AG09309 (cell line): Measurements from ENCODE around the gene TFIP11.

Experiments
- DNase-seq: peaks from one replicate; pipeline ENCODE4 v3.0.0-alpha.2; 2010; ENCODE audit warnings: low read depth
- H3K4me3 ChIP-seq: 2 replicates; pipeline ENCODE4 v1.5.1; 2011; ENCODE audit warnings: mild to moderate bottlenecking, low read depth, low read length, moderate library complexity; ENCODE audit not compliant: control insufficient read depth
- TF ChIP-seq, protein P1 (sequence below): IDR thresholded peaks from 2 replicates; pipeline ENCODE4 v1.5.1; 2011; ENCODE audit warnings: mild to moderate bottlenecking, low read depth, low read length, inconsistent platforms; ENCODE audit not compliant: insufficient read depth, control insufficient read depth; ENCODE audit errors: missing control alignments

TFIP11 gene

DNA sequence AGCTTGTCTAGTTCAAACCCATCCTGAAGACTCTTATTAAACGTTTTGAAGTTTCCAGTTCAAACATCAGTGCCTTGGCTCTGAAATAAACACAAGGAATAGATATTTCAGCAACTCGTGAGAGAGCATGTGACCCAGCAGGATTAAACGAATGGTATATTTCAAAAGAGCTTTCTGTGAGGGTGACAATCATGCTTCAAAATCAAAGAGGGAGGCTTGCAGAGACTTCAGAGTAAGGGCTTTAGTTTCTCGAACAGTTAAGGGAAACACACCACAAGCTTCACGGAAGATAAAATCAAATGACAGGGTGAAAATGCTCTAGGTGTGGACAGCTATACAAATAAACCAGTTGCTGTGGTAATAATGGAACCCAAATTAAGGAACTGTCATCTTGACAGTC, 30.1 kb downstream of the TFIP11 start:
- no peak overlapping the region for H3K4me3 ChIP-seq
- no peak for DNase-seq
- TF ChIP-seq, protein P1, sequence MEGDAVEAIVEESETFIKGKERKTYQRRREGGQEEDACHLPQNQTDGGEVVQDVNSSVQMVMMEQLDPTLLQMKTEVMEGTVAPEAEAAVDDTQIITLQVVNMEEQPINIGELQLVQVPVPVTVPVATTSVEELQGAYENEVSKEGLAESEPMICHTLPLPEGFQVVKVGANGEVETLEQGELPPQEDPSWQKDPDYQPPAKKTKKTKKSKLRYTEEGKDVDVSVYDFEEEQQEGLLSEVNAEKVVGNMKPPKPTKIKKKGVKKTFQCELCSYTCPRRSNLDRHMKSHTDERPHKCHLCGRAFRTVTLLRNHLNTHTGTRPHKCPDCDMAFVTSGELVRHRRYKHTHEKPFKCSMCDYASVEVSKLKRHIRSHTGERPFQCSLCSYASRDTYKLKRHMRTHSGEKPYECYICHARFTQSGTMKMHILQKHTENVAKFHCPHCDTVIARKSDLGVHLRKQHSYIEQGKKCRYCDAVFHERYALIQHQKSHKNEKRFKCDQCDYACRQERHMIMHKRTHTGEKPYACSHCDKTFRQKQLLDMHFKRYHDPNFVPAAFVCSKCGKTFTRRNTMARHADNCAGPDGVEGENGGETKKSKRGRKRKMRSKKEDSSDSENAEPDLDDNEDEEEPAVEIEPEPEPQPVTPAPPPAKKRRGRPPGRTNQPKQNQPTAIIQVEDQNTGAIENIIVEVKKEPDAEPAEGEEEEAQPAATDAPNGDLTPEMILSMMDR, result no peak

DNA sequence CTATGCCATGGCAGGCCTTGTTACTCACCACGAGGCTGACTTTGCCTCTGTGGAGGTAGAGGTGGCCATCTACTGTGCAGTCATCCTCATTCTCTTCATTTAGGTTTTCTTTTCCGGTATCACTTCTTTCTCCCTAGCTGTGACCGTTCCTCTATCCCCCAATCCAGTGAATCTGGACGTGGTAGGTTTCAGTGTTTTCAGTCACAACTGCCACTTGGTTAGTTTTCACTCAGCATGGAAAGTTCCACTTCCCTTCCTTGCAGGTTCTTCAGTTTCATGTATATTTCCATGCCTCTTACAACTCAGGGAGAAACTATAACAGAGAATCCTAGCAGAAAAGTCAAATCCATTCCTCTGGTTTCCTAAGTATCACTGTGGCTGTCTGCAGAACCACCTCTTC, 30.6 kb downstream of the TFIP11 start:
- TF ChIP-seq, protein P1, result no peak
- DNase-seq, result no peak
- no peak overlapping the region for H3K4me3 ChIP-seq

DNA sequence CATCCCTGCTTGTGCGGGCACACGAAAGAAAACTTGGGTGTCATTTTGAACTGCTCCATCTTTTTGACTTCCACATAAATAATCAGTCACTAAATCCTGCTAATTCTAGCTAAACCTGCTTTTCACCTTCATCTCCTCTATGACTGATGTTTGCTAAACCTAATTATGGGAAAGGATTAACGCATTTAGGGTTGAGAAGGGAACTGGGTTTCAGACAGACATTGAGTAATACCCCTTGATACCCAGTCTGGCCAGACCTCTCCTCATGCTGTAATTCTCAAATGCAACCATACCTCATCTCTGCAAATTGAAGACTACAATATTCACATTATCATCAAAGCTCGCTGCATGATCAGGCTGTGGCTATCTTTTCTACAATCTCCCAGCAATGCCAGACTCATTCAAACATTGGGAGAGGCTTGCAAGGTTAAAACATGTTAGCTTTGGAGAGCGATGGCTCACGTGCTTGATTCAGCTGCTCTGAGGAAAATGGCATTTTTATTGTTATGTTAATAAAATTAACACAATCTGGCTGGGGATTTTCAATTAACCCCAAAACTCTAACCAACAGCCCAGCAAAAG, 31.1 kb downstream of the TFIP11 start:
- TF ChIP-seq, protein P1, result no peak
- DNase-seq, result no peak
- H3K4me3 ChIP-seq, result no peak overlapping the region

DNA sequence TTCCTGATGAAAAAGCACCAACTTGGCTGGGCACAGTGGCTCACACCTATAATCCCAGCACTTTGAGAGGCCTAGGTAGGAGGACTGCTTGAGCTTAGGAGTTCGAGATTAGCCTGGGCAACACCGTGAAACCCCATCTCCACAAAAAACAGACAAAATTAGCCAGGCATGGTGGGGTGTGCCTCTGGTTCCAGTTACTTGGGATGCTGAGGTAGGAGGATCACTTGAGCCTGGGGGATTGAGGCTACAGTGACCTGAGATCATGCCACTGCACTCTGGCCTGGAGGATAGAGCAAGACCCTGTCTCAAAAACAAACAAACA, 31.7 kb downstream of the TFIP11 start:
- TF ChIP-seq, protein P1, result no peak
- no peak overlapping the region for H3K4me3 ChIP-seq

DNA sequence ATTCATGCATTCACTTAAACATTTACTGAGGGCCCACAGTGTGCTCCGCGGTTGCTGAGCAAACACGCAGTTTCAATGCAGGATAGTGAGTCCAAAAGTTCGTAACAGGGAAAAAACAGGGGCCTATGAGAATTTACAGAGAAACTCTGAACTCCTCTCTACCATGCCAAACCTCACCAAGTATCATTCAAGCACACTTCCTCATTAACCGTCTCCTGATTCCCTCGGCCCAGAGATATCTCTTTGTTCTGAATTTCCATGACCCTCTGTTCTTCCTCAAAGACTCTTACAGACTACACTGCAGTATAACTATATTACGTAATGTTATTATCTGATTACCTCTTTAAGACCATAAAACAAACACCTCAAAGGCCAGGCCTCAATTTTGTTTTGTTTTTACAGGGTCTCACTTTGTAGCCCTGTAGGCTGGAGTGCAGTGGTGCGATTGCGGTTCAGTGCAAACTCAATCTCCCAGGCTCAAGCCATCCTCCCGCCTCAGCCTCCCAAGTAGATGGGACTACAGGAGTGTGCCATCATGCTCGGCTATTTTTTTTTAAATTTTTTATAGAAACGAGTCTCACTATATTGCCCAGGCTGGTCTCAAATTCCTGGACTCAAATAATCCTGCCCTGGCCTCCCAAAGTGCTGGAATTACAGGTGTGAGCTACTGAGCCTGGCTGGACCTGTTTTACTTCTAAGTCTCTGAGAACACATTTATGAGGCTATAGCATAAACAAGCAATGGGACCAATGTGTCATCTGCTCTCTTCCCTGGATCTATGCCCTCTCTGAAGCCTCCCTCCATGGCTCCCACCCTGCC, 32.3 kb downstream of the TFIP11 start:
- TF ChIP-seq, protein P1, result no peak
- no peak for DNase-seq
- no peak overlapping the region for H3K4me3 ChIP-seq

More for the DNA sequence above, 31.7 kb downstream of the TFIP11 start:
- DNase-seq, result no peak

DNA sequence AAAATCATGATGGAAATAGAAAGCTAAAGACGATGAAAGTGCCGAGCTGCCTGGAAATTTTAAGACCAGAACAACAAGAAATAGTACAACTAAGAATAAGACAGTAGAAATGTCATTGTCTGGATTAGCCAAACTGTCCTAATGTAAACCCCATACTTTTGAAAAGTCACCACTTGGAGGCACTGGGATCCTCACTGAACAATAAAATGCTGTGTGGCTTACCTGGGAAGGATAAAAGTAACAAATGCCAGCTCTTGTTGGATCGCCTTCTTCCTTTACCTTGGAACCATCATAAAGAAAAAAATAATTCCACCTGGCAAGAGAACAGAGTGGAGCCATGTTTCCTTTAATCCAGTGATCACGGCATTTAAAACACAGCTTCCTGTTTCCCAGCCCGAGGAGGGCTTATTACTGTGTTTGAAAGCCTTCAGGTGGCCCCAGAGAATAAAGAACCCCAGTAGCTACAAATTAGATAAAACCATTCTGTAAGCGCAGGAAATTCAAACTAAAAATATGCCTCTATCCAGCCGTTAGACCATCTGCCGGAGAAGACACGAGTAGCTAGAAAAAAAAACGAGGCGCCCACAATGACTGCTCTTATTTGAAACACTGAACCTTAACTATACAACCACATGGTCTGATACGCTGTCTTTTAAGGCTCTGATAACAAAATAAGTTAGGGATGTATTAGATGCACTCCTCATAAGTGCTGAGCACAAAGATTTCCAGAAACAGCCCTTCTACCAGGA, 33.1 kb downstream of the TFIP11 start:
- H3K4me3 ChIP-seq, result no peak overlapping the region
- TF ChIP-seq, protein P1, result no peak
- DNase-seq, result no peak
